ENCODE results near the gene WDR4.

- TF ChIP-seq YY1 (IDR thresholded peaks at IDR 0.05; ENCODE audit: insufficient read depth, insufficient read length) (no peak), SUZ12 (IDR thresholded peaks at IDR 0.05; ENCODE audit: extremely low read depth, insufficient read depth, insufficient read length) (no peak)
These were observed 31.6 kb downstream of the WDR4 start for GRCh38 chr21:42847726-42848125.
